GM18526 (cell line): Measurements from ENCODE around the gene ADH7.

ENCODE experiments used
- POLR2A ChIP-seq: IDR thresholded peaks from 3 replicates; pipeline ENCODE4 v1.6.1; 2011; ENCODE audit not compliant: insufficient read length; ENCODE audit errors: extremely low read depth

The ADH7 gene

GRCh38 chr4:99437723-99438404 is 2.7 kb upstream of the ADH7 start:
- TF ChIP-seq POLR2A, result no peak

GRCh38 chr4:99436976-99437722 is 2.0 kb upstream of the ADH7 start:
- no peak for TF ChIP-seq POLR2A

GRCh38 chr4:99436462-99436861 is 1.3 kb upstream of the ADH7 start:
- no peak for TF ChIP-seq POLR2A

GRCh38 chr4:99430106-99430505 is 5.0 kb downstream of the ADH7 start:
- no peak for TF ChIP-seq POLR2A

- TF ChIP-seq POLR2A, result no peak
Observed at GRCh38 chr4:99417125-99417524, 18.0 kb downstream of the ADH7 start.

- TF ChIP-seq POLR2A, result no peak
Observed at GRCh38 chr4:99414401-99414800, 20.7 kb downstream of the ADH7 start.

GRCh38 chr4:99413140-99413539 is 22.0 kb downstream of the ADH7 start:
- no peak for TF ChIP-seq POLR2A

GRCh38 chr4:99411041-99411440 is 24.1 kb downstream of the ADH7 start:
- no peak for TF ChIP-seq POLR2A

GRCh38 chr4:99410075-99410474 is 25.1 kb downstream of the ADH7 start:
- TF ChIP-seq POLR2A, result no peak

- no peak for TF ChIP-seq POLR2A
Observed at GRCh38 chr4:99408346-99408745, 26.8 kb downstream of the ADH7 start.

GRCh38 chr4:99405433-99406115 is 29.6 kb downstream of the ADH7 start:
- TF ChIP-seq POLR2A, result no peak

GRCh38 chr4:99404595-99405287 is 30.4 kb downstream of the ADH7 start:
- TF ChIP-seq POLR2A, result no peak

GRCh38 chr4:99403380-99404184 is 31.6 kb downstream of the ADH7 start:
- no peak for TF ChIP-seq POLR2A

- TF ChIP-seq POLR2A, result no peak
Observed at GRCh38 chr4:99402765-99403164, 32.4 kb downstream of the ADH7 start.

GRCh38 chr4:99400831-99401230 is 34.3 kb downstream of the ADH7 start:
- TF ChIP-seq POLR2A, result no peak
